Left kidney (tissue), 2 donors: Measurements from ENCODE around the gene WDR43. TPM values are rescaled to one million over a fixed set of nuclear protein-coding genes. Genes with fewer than 3 reads are reported as not detected.
"Not testable (repeated sequence)": the region's sequence is repeated elsewhere in the genome, so short reads cannot be mapped to it uniquely, and the experiment has no call there.

Experiments
- DNase-seq: peaks from one replicate; pipeline ENCODE4 v3.0.0-alpha.2; 2013
- polyA plus RNA-seq: library from polyadenylated mRNA; unstranded; fragments of 120-200 nt; gene quantifications from one replicate; pipeline ENCODE4 v1.2.1, GENCODE V29; 2013; ENCODE audit not compliant: insufficient read length

WDR43 gene
- polyA plus RNA-seq, 1 donor = 62.6 TPM

GRCh38 chr2:28962505-28962904 lies 68.0 kb downstream of the WDR43 start:
- no peak for DNase-seq

- no peak for DNase-seq
These were observed 76.1 kb downstream of the WDR43 start for GRCh38 chr2:28970464-28971160.

GRCh38 chr2:28972778-28973335 lies 78.4 kb downstream of the WDR43 start:
- DNase-seq = no peak

GRCh38 chr2:28974252-28974651 lies 79.8 kb downstream of the WDR43 start:
- no peak for DNase-seq

GRCh38 chr2:28975671-28976070 lies 81.2 kb downstream of the WDR43 start:
- DNase-seq = no peak

GRCh38 chr2:28976584-28976983 lies 82.1 kb downstream of the WDR43 start:
- no peak for DNase-seq

- no peak for DNase-seq
These were observed 82.9 kb downstream of the WDR43 start for GRCh38 chr2:28977176-28977875.

- DNase-seq = not testable (repeated sequence)
These were observed 83.5 kb downstream of the WDR43 start for GRCh38 chr2:28978001-28978400.

GRCh38 chr2:28978606-28979005 lies 84.1 kb downstream of the WDR43 start:
- DNase-seq = no peak

GRCh38 chr2:28979041-28979440 lies 84.6 kb downstream of the WDR43 start:
- DNase-seq = no peak

GRCh38 chr2:28979576-28980366 lies 85.3 kb downstream of the WDR43 start:
- no peak for DNase-seq

GRCh38 chr2:28980368-28981015 lies 86.0 kb downstream of the WDR43 start:
- DNase-seq = no peak

- DNase-seq = peak; percentile 70
These were observed 86.6 kb downstream of the WDR43 start, which contains the start of gene TOGARAM2 for GRCh38 chr2:28981016-28981441. TOGARAM2 (plus strand) TSS chr2:28981298; CDS start chr2:28994835, 13,537 bp downstream.

- no peak for DNase-seq
These were observed 87.3 kb downstream of the WDR43 start for GRCh38 chr2:28981620-28982376.

- DNase-seq = no peak
These were observed 88.0 kb downstream of the WDR43 start for GRCh38 chr2:28982381-28982950.

GRCh38 chr2:28986429-28986828 lies 92.0 kb downstream of the WDR43 start:
- no peak for DNase-seq

GRCh38 chr2:28989973-28990372 lies 95.5 kb downstream of the WDR43 start:
- no peak for DNase-seq

GRCh38 chr2:28990445-28990844 lies 96.0 kb downstream of the WDR43 start:
- no peak for DNase-seq

- DNase-seq = no peak
These were observed 96.6 kb downstream of the WDR43 start for GRCh38 chr2:28991021-28991420.

- no peak for DNase-seq
These were observed 97.0 kb downstream of the WDR43 start for GRCh38 chr2:28991460-28991859.
